AG04450 (cell line): ENCODE data around the gene C21orf58. TPM values are rescaled to one million over a fixed set of nuclear protein-coding genes. Genes with fewer than 3 reads are reported as not detected.

Source experiments
- CTCF ChIA-PET: fragments of 300-600, 350-600 bp; formaldehyde crosslinking; extraction: SDS; loops from one replicate; lab custom pipeline; 2022; ENCODE audit warnings: antibody characterized with exemption, inconsistent platforms; lab: Charles Lee
- POLR2A ChIA-PET: fragments of 350-600 bp; formaldehyde crosslinking; extraction: SDS; loops from one replicate; lab custom pipeline; 2021; ENCODE audit warnings: antibody characterized with exemption, inconsistent platforms; lab: Yijun Ruan, JAX
- DNase-seq: peaks from one replicate; pipeline ENCODE4 v3.0.0-alpha.2; 2011; ENCODE audit warnings: low read depth, low spot score
- H3K27ac ChIP-seq: one replicate; pipeline ENCODE4 v1.5.1; 2012; ENCODE audit warnings: low read depth, low read length, control low read depth
- H3K27me3 ChIP-seq: one replicate; pipeline ENCODE4 v1.6.0; 2012; ENCODE audit warnings: low read length; ENCODE audit not compliant: control insufficient read depth, insufficient read depth
- H3K4me3 ChIP-seq: 2 replicates; pipeline ENCODE4 v1.5.1; 2011; ENCODE audit warnings: mild to moderate bottlenecking, low read depth, low read length, control low read depth
- H3K9me3 ChIP-seq: 2 replicates; pipeline ENCODE4 v1.5.1; 2012; ENCODE audit warnings: low read length; ENCODE audit not compliant: control insufficient read depth, insufficient read depth
- polyA plus RNA-seq: library from polyadenylated mRNA; depleted of rRNA; stranded (reverse); fragments of >200 nt; gene quantifications from 2 replicates; pipeline ENCODE4 v1.2.3, GENCODE V29; 2011
- TF ChIP-seq, protein P1 (sequence below): IDR thresholded peaks from 2 replicates; pipeline ENCODE4 v1.5.1; 2011; ENCODE audit warnings: low read depth, low read length, control low read depth, inconsistent platforms

The C21orf58 gene
- polyA plus RNA-seq, 1 experiment: 1.2 TPM

DNA sequence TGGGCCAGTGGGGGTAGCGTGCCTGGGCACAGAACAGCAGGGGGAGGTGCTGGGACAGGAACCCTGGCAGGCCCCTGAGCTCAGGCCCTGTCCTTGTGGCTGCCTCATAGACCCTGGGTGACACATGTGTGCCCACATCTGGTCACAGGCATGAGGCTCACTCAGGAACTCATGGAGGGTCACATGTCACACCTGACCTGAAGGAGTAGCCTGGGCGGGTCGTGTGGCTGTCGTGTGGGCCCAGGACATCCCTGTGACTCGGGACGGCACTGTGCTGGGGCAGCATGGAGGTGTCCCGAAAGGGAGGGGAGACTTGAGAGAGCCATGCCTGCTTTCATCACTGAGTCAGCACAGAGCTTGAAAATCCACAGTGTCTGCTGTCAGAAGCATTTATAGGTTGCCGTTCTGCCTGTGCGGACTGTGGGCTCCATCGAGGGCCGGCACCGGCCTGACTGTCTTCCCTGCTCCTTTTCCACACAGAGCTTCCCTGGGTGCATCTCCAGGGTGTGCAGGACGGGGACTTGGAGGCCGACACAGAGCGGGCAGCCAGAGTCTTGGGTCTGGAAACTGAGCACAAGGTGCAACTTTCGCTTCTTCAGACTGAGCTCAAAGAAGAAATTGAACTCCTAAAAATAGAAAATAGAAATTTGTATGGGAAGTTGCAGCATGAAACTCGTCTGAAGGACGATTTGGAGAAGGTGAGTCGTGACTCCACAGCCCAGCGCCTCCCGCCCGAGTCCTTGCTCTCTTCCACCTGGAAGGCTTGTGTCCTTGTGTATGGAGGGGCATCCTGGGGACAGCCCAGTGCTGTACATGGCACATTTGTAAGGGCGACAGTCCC, 33.0 kb upstream of the C21orf58 start:
- Histone ChIP-seq H3K27me3 (no peaks in the 10 kb centered on the region), H3K27ac (no peak overlapping the region), H3K4me3 (no peak overlapping the region), H3K9me3 (no peaks in the 10 kb centered on the region; the same call in 1 of the 2 replicates)
- no peak for DNase-seq
- ChIA-PET POLR2A (no interaction called here), CTCF (no interaction called here)
- TF ChIP-seq, protein P1, sequence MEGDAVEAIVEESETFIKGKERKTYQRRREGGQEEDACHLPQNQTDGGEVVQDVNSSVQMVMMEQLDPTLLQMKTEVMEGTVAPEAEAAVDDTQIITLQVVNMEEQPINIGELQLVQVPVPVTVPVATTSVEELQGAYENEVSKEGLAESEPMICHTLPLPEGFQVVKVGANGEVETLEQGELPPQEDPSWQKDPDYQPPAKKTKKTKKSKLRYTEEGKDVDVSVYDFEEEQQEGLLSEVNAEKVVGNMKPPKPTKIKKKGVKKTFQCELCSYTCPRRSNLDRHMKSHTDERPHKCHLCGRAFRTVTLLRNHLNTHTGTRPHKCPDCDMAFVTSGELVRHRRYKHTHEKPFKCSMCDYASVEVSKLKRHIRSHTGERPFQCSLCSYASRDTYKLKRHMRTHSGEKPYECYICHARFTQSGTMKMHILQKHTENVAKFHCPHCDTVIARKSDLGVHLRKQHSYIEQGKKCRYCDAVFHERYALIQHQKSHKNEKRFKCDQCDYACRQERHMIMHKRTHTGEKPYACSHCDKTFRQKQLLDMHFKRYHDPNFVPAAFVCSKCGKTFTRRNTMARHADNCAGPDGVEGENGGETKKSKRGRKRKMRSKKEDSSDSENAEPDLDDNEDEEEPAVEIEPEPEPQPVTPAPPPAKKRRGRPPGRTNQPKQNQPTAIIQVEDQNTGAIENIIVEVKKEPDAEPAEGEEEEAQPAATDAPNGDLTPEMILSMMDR: no peak

DNA sequence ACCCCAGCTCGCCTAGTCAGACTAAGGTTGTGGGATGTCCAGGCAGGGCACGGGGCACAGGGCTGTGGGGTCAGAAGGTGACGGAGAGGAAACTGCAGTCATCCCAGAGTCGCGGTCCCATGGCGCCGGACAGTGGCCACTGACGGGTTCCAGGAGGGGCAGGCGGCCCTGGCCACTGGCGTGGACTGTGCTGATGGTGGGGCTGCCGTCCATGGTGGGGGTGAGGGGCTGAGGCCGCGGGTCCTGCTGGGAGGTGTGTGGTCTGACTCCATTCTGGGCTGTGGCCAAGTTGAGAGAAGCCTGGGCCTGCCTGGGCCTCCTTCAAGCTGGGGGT, 32.3 kb upstream of the C21orf58 start:
- no peak overlapping the region for H3K27ac ChIP-seq
- ChIA-PET CTCF (no interaction called here), POLR2A (no interaction called here)
- no peak for DNase-seq
- no peaks in the 10 kb centered on the region for H3K27me3 ChIP-seq
- no peak overlapping the region for H3K4me3 ChIP-seq
- TF ChIP-seq, protein P1: no peak
- no peaks in the 10 kb centered on the region; the same call in 1 of the 2 replicates for H3K9me3 ChIP-seq

DNA sequence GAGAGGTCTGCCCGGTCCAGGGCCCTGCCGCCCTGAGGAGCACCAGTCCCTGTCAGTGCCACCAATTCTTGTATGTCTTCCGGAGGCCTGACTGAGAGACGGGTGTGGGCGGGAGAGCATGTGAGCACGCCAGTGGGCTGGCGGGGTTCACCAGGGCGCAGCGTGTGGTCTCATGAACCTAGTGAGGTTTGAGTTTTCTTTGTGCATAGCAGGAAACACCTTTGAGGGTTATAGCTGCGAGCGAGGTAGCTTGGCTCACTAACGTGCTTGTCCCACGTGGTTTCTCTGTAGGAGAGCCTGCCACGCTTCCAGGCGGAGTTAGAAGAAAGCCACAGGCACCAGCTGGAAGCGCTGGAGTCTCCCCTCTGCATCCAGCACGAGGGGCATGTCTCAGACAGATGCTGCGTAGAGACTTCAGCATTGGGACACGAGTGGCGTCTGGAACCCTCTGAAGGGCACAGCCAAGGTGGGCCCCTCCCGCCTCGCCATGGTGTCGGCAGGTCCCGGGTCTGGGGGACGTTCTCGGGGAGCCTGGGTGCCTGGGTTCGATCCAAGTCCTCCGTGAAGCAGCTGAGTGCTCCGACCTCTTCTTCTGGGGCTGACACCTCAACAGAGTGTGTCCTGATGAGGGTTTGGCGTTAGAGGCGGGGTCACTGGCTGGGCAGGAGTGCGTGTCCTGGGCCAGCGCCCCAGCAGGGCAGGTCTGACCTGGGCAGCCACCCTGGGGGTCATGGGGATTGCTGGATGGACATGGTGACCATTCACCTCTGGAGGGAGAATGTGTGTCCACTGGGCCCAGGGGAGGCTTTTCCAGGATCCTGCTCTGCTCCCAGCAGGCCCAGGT, 31.7 kb upstream of the C21orf58 start:
- H3K9me3 ChIP-seq: no peaks in the 10 kb centered on the region; the same call in 1 of the 2 replicates
- POLR2A ChIA-PET: no interaction called here
- no peak for DNase-seq
- CTCF ChIA-PET: no interaction called here
- H3K27ac ChIP-seq: no peak overlapping the region
- no peak overlapping the region for H3K4me3 ChIP-seq
- no peaks in the 10 kb centered on the region for H3K27me3 ChIP-seq
- TF ChIP-seq, protein P1: no peak

DNA sequence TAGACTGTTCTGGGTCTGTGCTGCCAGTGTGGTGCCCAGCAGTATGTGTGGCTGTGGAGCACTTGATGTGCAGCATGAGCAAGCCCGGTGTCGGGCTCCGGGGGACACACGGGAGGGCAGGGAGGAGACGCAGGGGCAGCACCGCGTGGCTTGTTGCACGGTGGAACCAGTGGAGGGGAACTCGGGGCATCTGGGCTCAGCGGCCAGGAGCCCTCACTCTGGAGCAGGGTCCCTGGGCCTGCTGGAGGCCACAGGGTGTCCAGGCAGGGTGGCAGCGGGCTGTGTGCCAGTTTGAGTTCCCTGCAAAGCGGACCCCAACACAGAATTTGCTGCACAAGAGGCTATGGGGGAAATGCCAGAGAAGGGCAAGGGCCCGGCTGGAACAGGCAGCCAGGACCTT, 30.8 kb upstream of the C21orf58 start:
- ChIA-PET POLR2A (no interaction called here), CTCF (no interaction called here)
- Histone ChIP-seq H3K27ac (no peak overlapping the region), H3K27me3 (no peaks in the 10 kb centered on the region), H3K9me3 (no peaks in the 10 kb centered on the region; the same call in 1 of the 2 replicates), H3K4me3 (no peak overlapping the region)
- no peak for DNase-seq
- TF ChIP-seq, protein P1: no peak

DNA sequence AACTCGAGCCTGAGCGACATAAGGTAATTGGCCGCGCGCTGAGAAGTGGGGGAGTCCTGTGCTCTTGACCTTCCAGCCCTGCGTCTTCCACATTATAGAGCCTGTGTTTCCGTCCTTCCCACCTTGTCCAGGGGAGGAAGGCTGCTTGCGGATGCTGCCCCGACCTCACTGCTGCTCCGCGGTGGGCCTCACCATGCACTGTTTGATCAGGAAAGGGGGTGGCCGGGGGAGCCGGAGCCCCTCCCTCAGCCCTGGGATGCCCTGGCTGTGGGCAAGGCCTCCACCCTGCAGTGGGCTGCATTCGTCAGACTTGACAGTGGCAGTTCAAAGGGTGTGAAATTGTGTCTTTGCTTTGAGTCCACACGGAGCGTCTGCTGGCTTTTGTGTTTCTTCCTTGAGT, 30.4 kb upstream of the C21orf58 start:
- TF ChIP-seq, protein P1: no peak
- ChIA-PET POLR2A (no interaction called here), CTCF (no interaction called here)
- Histone ChIP-seq H3K4me3 (no peak overlapping the region), H3K27me3 (no peaks in the 10 kb centered on the region), H3K27ac (no peak overlapping the region), H3K9me3 (no peaks in the 10 kb centered on the region; the same call in 1 of the 2 replicates)
- no peak for DNase-seq
